C4-2B (cell line): ENCODE data around the gene UBASH3B.

Source experiments
- CTCF ChIP-seq: fragments of 450-650 bp; conservative IDR thresholded peaks from 2 replicates; pipeline ENCODE4 v1.5.1; 2017; ENCODE audit warnings: mild to moderate bottlenecking
- ZFX ChIP-seq: fragments of 450-650 bp; IDR thresholded peaks from 2 replicates; pipeline ENCODE4 v1.6.1; 2017

GRCh38 chr11:122793515-122793914 lies 138.0 kb downstream of the UBASH3B start:
- TF ChIP-seq CTCF, result no peak
- no peak for TF ChIP-seq ZFX
